WTC11 (cell line): ENCODE data around the gene ARHGEF1. TPM values are rescaled to one million over a fixed set of nuclear protein-coding genes. Genes with fewer than 3 reads are reported as not detected.
A peak's percentile ranks its signal among the peaks of the same experiment; 100 is the strongest.

Experiments
- ATAC-seq: fragments of 200-7000 bp; cut with Tn5 transposase; 2 replicates; pipeline ENCODE4 v1.10.0; 2021; ENCODE audit warnings: mild to moderate bottlenecking, moderate library complexity
- CTCF ChIA-PET: fragments of 300-600 bp; sonication (Branson Sonifier 250); formaldehyde crosslinking; loops from one replicate; lab custom pipeline; 2021; ENCODE audit warnings: antibody characterized with exemption; lab: Charles Lee
- POLR2A ChIA-PET: fragments of 350-600 bp; sonication (Branson Sonifier 250); formaldehyde crosslinking; loops from one replicate; lab custom pipeline; 2021; ENCODE audit warnings: antibody characterized with exemption; lab: Charles Lee
- DNase-seq: peaks from one replicate; pipeline ENCODE4 v3.0.0; 2021; ENCODE audit warnings: low spot score
- H3K27ac Mint-ChIP-seq: 2 replicates; pipeline ENCODE4 v1.8.0; 2021; ENCODE audit warnings: mixed read lengths
- H3K27me3 Mint-ChIP-seq: 2 replicates; pipeline ENCODE4 v1.8.0; 2021; ENCODE audit warnings: low read depth, mild to moderate bottlenecking, moderate library complexity, mixed read lengths
- H3K36me3 Mint-ChIP-seq: 2 replicates; pipeline ENCODE4 v1.8.0; 2021; ENCODE audit warnings: mixed read lengths
- H3K4me1 Mint-ChIP-seq: 2 replicates; pipeline ENCODE4 v1.8.0; 2022; ENCODE audit warnings: mixed read lengths
- H3K4me3 Mint-ChIP-seq: 2 replicates; pipeline ENCODE4 v1.8.0; 2021; ENCODE audit warnings: mild to moderate bottlenecking, moderate library complexity, mixed read lengths
- H3K9me3 Mint-ChIP-seq: 2 replicates; pipeline ENCODE4 v1.8.0; 2021; ENCODE audit warnings: mixed read lengths
- CREM ChIP-seq: sonication (generic); formaldehyde crosslinking; IDR thresholded peaks from 2 replicates; pipeline ENCODE4 v1.8.1; 2022; ENCODE audit warnings: mild to moderate bottlenecking, missing genetic modification reagents, moderate library complexity
- EMX1 ChIP-seq: fragments of 250-450 bp; sonication (Bioruptor Pico); IDR thresholded peaks from 2 replicates; pipeline ENCODE4 v1.8.0; 2021; ENCODE audit warnings: mild to moderate bottlenecking
- FOXJ3 ChIP-seq: sonication (generic); formaldehyde crosslinking; IDR thresholded peaks from 2 replicates; pipeline ENCODE4 v1.9.0; 2021; ENCODE audit warnings: missing genetic modification reagents, mild to moderate bottlenecking, borderline replicate concordance
- GRHL2 ChIP-seq: fragments of 250-450 bp; sonication (Bioruptor Pico); IDR thresholded peaks from 2 replicates; pipeline ENCODE4 v1.8.0; 2022; ENCODE audit warnings: mild to moderate bottlenecking, moderate library complexity; ENCODE audit not compliant: insufficient replicate concordance, severe bottlenecking
- GTF2I ChIP-seq: fragments of 250-450 bp; sonication (Bioruptor Pico); conservative IDR thresholded peaks from 2 replicates; pipeline ENCODE4 v1.4.0; 2021; ENCODE audit warnings: mild to moderate bottlenecking
- IRF1 ChIP-seq: sonication (generic); formaldehyde crosslinking; IDR thresholded peaks from 2 replicates; pipeline ENCODE4 v1.8.0; 2023; ENCODE audit warnings: missing genetic modification reagents
- JUN ChIP-seq: sonication (generic); formaldehyde crosslinking; IDR thresholded peaks from 2 replicates; pipeline ENCODE4 v1.8.0; 2023; ENCODE audit warnings: mild to moderate bottlenecking, missing genetic modification reagents
- NFE2L1 ChIP-seq: sonication (generic); formaldehyde crosslinking; IDR thresholded peaks from 2 replicates; pipeline ENCODE4 v1.8.1; 2023; ENCODE audit warnings: missing genetic modification reagents
- NR1H2 ChIP-seq: sonication (generic); formaldehyde crosslinking; IDR thresholded peaks from 2 replicates; pipeline ENCODE4 v1.9.0; 2021; ENCODE audit warnings: mild to moderate bottlenecking, moderate library complexity, missing genetic modification reagents
- PRDM15 ChIP-seq: sonication (generic); formaldehyde crosslinking; IDR thresholded peaks from 2 replicates; pipeline ENCODE4 v1.8.0; 2022; ENCODE audit warnings: missing genetic modification reagents
- PRRX2 ChIP-seq: fragments of 250-450 bp; sonication (Bioruptor Pico); IDR thresholded peaks from 2 replicates; pipeline ENCODE4 v1.8.0; 2021; ENCODE audit warnings: mild to moderate bottlenecking
- RORB ChIP-seq: fragments of 250-450 bp; sonication (Bioruptor Pico); IDR thresholded peaks from 2 replicates; pipeline ENCODE4 v1.9.0; 2021; ENCODE audit warnings: mild to moderate bottlenecking
- SMAD3 ChIP-seq: sonication (generic); formaldehyde crosslinking; IDR thresholded peaks from 2 replicates; pipeline ENCODE4 v1.8.0; 2022; ENCODE audit warnings: missing genetic modification reagents, mild to moderate bottlenecking, borderline replicate concordance
- SOX15 ChIP-seq: fragments of 250-450 bp; sonication (Bioruptor Pico); IDR thresholded peaks from 2 replicates; pipeline ENCODE4 v1.9.0; 2021; ENCODE audit warnings: mild to moderate bottlenecking
- SP1 ChIP-seq: sonication (generic); formaldehyde crosslinking; conservative IDR thresholded peaks from 2 replicates; pipeline ENCODE4 v1.8.1; 2022; ENCODE audit warnings: missing genetic modification reagents
- TCF7 ChIP-seq: sonication (generic); formaldehyde crosslinking; IDR thresholded peaks from 2 replicates; pipeline ENCODE4 v1.8.0; 2022; ENCODE audit warnings: mild to moderate bottlenecking, low read depth, missing genetic modification reagents, moderate library complexity
- TEAD1 ChIP-seq: sonication (generic); formaldehyde crosslinking; IDR thresholded peaks from 2 replicates; pipeline ENCODE4 v1.8.0; 2022; ENCODE audit warnings: mild to moderate bottlenecking, missing genetic modification reagents
- TEAD4 ChIP-seq: sonication (generic); formaldehyde crosslinking; IDR thresholded peaks from 2 replicates; pipeline ENCODE4 v1.8.0; 2022; ENCODE audit warnings: mild to moderate bottlenecking, missing genetic modification reagents
- ZNF263 ChIP-seq: sonication (generic); formaldehyde crosslinking; IDR thresholded peaks from 2 replicates; pipeline ENCODE4 v1.8.1; 2022; ENCODE audit warnings: low read depth, mild to moderate bottlenecking, moderate library complexity, missing genetic modification reagents
- ZNF671 ChIP-seq: fragments of 250-450 bp; sonication (Bioruptor Pico); IDR thresholded peaks from 2 replicates; pipeline ENCODE4 v1.8.0; 2021; ENCODE audit warnings: mild to moderate bottlenecking
- total RNA-seq: library from RNA; stranded (reverse); gene quantifications from 3 replicates; pipeline ENCODE4 v1.2.3, GENCODE V29; 2021
- TF ChIP-seq, protein P1 (sequence below): sonication (generic); formaldehyde crosslinking; IDR thresholded peaks from 2 replicates; pipeline ENCODE4 v1.8.0; 2022; ENCODE audit warnings: mild to moderate bottlenecking, missing genetic modification reagents
- TF ChIP-seq, protein P2 (sequence below): sonication (generic); formaldehyde crosslinking; IDR thresholded peaks from 2 replicates; pipeline ENCODE4 v1.8.1; 2023; ENCODE audit warnings: mild to moderate bottlenecking, moderate library complexity, missing genetic modification reagents

ARHGEF1 gene
- total RNA-seq, 1 experiment from 2014 or later = 102 TPM

DNA sequence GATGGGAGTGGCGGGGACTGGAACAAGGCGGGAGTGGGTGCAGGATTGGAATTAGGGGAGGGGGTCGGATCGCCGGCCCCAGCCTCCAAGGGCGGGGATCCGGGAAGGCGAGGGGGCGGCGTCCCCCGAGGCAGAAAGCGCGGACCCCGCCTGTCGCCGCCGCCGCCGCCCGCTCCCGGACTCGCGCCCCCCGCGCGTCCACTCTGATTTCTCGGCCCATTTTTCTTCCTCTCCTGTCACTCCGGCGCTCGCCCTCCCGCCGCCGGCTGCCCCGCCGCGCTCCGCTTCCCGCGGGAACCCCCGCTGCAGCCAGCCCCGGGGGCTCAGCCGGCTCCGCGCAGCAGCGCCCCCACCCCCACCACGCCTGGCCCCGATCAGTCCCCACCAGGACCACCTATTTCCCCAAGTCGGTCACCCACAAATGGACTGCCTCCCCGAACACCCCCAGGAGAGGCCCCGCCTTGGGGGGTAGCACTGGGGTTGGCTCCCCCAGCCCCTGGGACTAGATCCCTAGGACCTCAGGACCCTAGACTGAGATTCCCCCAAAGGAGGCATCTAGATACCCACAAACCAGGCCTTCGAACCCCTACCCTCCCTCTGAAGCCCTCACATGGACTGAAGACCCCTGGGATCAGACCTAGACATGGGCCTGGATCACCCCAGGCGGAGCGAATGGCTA lies 57.9 kb downstream of the ARHGEF1 start:
- ChIA-PET POLR2A (interaction anchor here (0.5 kb wide), 1 partner anchor 67 kb away, joined by 4 read pairs; no protein-coding TSS in a partner anchor), CTCF (interaction anchor here (0.7 to 1.3 kb wide), 4 partner anchors 11 to 68 kb away, joined by 3 to 4 read pairs (median 4); partner anchors contain the start of gene ERFL)
- H3K9me3 Mint-ChIP-seq = peaks cover 4% of the 10 kb centered on the region; the same call in 1 of the 2 replicates
- TF ChIP-seq, protein P1, sequence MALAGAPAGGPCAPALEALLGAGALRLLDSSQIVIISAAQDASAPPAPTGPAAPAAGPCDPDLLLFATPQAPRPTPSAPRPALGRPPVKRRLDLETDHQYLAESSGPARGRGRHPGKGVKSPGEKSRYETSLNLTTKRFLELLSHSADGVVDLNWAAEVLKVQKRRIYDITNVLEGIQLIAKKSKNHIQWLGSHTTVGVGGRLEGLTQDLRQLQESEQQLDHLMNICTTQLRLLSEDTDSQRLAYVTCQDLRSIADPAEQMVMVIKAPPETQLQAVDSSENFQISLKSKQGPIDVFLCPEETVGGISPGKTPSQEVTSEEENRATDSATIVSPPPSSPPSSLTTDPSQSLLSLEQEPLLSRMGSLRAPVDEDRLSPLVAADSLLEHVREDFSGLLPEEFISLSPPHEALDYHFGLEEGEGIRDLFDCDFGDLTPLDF = no peak
- TF ChIP-seq ZNF263 (CRISPR knock-in tag) = no peak
- no peak for TF ChIP-seq EMX1 (CRISPR knock-in tag)
- TF ChIP-seq TCF7 (CRISPR knock-in tag) = no peak
- TF ChIP-seq CREM (CRISPR knock-in tag) = no peak
- TF ChIP-seq NFE2L1 (CRISPR knock-in tag) = no peak
- TF ChIP-seq SMAD3 (CRISPR knock-in tag) = no peak
- no peak for TF ChIP-seq TEAD4 (CRISPR knock-in tag)
- no peak for TF ChIP-seq ZNF671 (CRISPR knock-in tag)
- no peak for TF ChIP-seq IRF1
- no peak for TF ChIP-seq SOX15 (CRISPR knock-in tag)
- no peak for TF ChIP-seq FOXJ3 (CRISPR knock-in tag)
- no peak for TF ChIP-seq PRRX2 (CRISPR knock-in tag)
- TF ChIP-seq, all 79 proteins: peak for 0
- Mint-ChIP-seq H3K27ac (no peak overlapping the region), H3K4me3 (peak overlapping the region; percentile 81), H3K27me3 (peaks cover 63% of the 10 kb centered on the region), H3K36me3 (no peaks in the 10 kb centered on the region), H3K4me1 (peaks cover 3% of the 10 kb centered on the region; the same call in 1 of the 2 replicates)
- DNase-seq = no peak
- ATAC-seq = no peak; the same call in 1 of the 2 replicates

DNA sequence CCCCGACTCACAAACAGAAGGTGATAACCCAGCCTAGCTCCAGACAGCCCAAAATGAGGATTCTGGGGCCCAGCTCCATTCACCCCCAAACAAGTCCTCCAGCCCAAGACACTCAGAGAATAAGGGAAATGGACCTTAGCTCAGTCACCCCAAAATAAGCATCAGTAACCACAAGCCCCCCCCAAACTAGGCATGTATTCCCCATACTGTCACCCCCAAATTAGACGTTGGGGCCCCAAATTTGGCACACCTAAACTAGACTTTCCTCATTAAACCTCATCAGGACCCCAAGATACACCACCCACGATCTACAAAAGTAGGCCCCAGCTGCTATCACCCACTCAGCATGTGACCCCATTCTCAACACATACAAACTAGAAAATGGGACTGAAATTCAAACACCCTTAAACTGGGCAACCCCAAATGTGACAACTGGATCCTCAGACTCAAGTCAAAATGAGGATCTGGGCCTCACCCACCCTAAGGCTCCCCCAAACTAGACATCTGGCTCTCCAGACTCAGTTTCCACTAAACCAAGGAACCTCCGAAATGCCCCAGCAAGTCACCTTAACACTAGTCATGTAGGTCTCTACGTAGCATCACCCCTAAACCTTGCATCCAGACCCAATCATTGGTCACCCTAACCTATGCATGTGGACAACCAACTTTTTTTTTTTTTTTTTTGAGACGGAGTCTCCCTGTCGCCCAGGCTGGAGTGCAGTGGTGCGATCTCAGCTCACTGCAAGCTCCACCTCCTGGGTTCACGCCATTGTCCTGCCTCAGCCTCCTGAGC lies 58.6 kb downstream of the ARHGEF1 start:
- Mint-ChIP-seq H3K4me1 (peaks cover 3% of the 10 kb centered on the region; the same call in 1 of the 2 replicates), H3K27me3 (peaks cover 57% of the 10 kb centered on the region), H3K36me3 (no peaks in the 10 kb centered on the region), H3K27ac (no peak overlapping the region), H3K9me3 (peaks cover 4% of the 10 kb centered on the region; the same call in 1 of the 2 replicates), H3K4me3 (peak overlapping the region; percentile 62)
- TF ChIP-seq NR1H2 (CRISPR knock-in tag) (no peak), TEAD1 (no peak), RORB (CRISPR knock-in tag) (no peak), GRHL2 (CRISPR knock-in tag) (no peak), JUN (CRISPR knock-in tag) (no peak)
- DNase-seq = no peak
- CTCF ChIA-PET = interaction anchor here (0.7 to 1.1 kb wide), 3 partner anchors 10 to 68 kb away, joined by 3 to 4 read pairs (median 3); partner anchors contain the start of gene ERFL
- POLR2A ChIA-PET = interaction anchor here (0.5 to 0.6 kb wide), 2 partner anchors 36 to 67 kb away, joined by 3 to 4 read pairs; no protein-coding TSS in a partner anchor
- no peak for ATAC-seq

GRCh38 chr19:41944336-41944735 lies 61.4 kb downstream of the ARHGEF1 start:
- Mint-ChIP-seq H3K9me3 (peaks cover 4% of the 10 kb centered on the region; the same call in 1 of the 2 replicates), H3K4me3 (no peak overlapping the region), H3K27me3 (peaks cover 48% of the 10 kb centered on the region), H3K36me3 (no peaks in the 10 kb centered on the region), H3K4me1 (no peaks in the 10 kb centered on the region), H3K27ac (no peak overlapping the region)
- ChIA-PET CTCF (interaction anchor here (0.6 to 0.8 kb wide), 2 partner anchors 13 to 16 kb away, joined by 3 to 5 read pairs; no protein-coding TSS in a partner anchor), POLR2A (no interaction called here)
- no peak for ATAC-seq
- no peak for DNase-seq
- TF ChIP-seq, protein P2, sequence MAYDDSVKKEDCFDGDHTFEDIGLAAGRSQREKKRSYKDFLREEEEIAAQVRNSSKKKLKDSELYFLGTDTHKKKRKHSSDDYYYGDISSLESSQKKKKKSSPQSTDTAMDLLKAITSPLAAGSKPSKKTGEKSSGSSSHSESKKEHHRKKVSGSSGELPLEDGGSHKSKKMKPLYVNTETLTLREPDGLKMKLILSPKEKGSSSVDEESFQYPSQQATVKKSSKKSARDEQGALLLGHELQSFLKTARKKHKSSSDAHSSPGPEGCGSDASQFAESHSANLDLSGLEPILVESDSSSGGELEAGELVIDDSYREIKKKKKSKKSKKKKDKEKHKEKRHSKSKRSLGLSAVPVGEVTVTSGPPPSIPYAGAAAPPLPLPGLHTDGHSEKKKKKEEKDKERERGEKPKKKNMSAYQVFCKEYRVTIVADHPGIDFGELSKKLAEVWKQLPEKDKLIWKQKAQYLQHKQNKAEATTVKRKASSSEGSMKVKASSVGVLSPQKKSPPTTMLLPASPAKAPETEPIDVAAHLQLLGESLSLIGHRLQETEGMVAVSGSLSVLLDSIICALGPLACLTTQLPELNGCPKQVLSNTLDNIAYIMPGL = no peak
- TF ChIP-seq RORB (CRISPR knock-in tag) = no peak
- no peak for TF ChIP-seq SP1
- TF ChIP-seq SMAD3 (CRISPR knock-in tag) = no peak
- no peak for TF ChIP-seq PRDM15 (CRISPR knock-in tag)
- TF ChIP-seq GTF2I (CRISPR knock-in tag) = no peak
